Duodenal mucosa (tissue), 2 donors: Measurements from ENCODE around the gene FOXO3.

Experiments
- H3K27ac ChIP-seq: one replicate; pipeline ENCODE4 v1.7.0; 2013; ENCODE audit warnings: low read depth, low read length
- H3K27me3 ChIP-seq, 2 donors: one replicate each; pipeline ENCODE4 v1.7.0; 2013; ENCODE audit warnings: low read length in 2 of 2, control low read depth in 1 of 2; ENCODE audit not compliant: insufficient read depth in 2 of 2, control insufficient read depth in 1 of 2
- H3K36me3 ChIP-seq, 2 donors: one replicate each; pipeline ENCODE4 v1.7.0; 2013; ENCODE audit warnings: low read length in 2 of 2, control low read depth in 1 of 2; ENCODE audit not compliant: insufficient read depth in 2 of 2, control insufficient read depth in 1 of 2
- H3K4me1 ChIP-seq, 2 donors: one replicate each; pipeline ENCODE4 v1.7.0; 2013; ENCODE audit warnings: low read length in 2 of 2, control low read depth in 1 of 2; ENCODE audit not compliant: insufficient read depth in 2 of 2, control insufficient read depth in 1 of 2
- H3K4me3 ChIP-seq, 2 donors: one replicate each; pipeline ENCODE4 v1.7.0; 2013; ENCODE audit warnings: low read length in 2 of 2, low read depth in 1 of 2
- H3K9ac ChIP-seq, 2 donors: one replicate each; pipeline ENCODE4 v1.7.0; 2013; ENCODE audit warnings: low read length in 2 of 2, low read depth in 1 of 2
- H3K9me3 ChIP-seq, 2 donors: one replicate each; pipeline ENCODE4 v1.7.0; 2013; ENCODE audit warnings: low read length in 2 of 2, control low read depth in 1 of 2; ENCODE audit not compliant: control insufficient read depth in 1 of 2

Gene FOXO3

DNA sequence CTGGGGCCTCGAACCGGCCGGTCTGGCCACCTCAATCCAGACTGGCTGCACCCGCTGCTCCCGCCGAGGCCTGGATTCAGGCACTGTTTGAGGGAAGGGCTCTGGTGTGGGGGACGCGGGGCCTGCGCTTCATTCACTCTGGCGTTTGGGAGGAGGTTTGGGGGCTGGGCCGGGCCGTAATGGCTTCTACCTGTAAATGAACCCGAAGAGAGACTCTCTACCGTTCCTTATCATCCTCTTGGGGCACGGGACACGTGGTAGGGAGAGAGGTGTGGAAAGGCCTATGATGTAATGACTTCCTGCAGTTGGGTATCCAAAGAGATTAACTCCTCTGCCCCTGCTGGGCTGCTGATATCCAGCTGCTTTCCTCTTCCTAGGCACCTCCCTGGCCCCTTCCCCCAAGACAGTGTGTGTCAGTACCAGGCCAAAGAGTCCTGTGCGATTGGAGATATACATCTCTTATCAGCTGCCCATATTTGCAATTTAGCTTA, 1.8 kb downstream of the FOXO3 start:
- Histone ChIP-seq H3K27ac (peak overlapping the region; percentile 66), H3K4me1 (peaks cover 39 to 43% of the 10 kb centered on the region in 2 donors), H3K9me3 (no peaks in the 10 kb centered on the region), H3K27me3 (no peaks in the 10 kb centered on the region), H3K4me3 (peak overlapping the region; percentile 85 to 91), H3K36me3 (peaks cover 4 to 9% of the 10 kb centered on the region in 2 donors), H3K9ac (peak overlapping the region; percentile 85 to 90)

DNA sequence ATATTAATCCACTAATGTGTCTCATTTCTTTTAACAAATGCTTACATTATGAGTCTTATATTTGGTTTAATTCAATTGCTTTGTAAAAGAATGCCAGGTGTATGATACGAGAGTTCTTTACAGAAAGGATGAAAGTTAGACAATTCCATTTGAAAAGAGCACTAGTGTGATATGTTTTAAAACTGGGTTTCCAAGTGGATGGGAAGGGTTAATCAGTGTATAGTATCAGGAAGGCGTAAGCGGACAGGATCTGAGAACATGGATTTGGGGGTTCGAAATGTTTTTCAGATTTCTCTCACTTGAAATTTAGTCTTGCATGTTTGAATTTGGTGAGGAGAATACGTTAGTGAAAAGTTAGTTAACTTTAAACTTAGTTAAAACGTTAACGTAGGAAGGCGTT, 2.6 kb downstream of the FOXO3 start:
- H3K4me3 ChIP-seq = peak overlapping the region; percentile 85 to 91
- H3K9me3 ChIP-seq = no peaks in the 10 kb centered on the region
- no peaks in the 10 kb centered on the region for H3K27me3 ChIP-seq
- peak overlapping the region in 1 of 2 donors; percentile 85 for H3K9ac ChIP-seq
- peaks cover 5 to 9% of the 10 kb centered on the region in 2 donors for H3K36me3 ChIP-seq
- peak overlapping the region; percentile 37 for H3K27ac ChIP-seq
- H3K4me1 ChIP-seq = peaks cover 39 to 43% of the 10 kb centered on the region in 2 donors

DNA sequence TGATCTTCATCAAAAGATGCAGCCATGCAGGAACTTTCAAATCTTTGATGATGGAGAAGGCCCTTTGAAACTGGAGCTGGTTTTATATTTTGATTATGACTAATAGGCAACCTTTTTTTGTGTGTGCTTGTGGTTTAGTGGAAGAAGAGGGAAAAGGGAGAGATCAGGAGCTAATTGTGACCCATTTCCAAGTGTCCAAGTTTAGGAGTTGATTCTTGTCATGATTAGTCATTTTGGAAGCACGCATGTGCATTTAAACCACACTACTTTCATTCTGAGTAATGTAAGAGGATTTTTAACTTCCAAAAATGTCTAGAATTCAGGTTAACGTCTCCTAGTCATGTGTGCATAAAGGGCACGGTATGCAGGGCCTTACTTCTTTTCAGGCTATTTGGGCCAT, 3.5 kb downstream of the FOXO3 start:
- H3K9ac ChIP-seq = peak overlapping the region; percentile 13 to 21

DNA sequence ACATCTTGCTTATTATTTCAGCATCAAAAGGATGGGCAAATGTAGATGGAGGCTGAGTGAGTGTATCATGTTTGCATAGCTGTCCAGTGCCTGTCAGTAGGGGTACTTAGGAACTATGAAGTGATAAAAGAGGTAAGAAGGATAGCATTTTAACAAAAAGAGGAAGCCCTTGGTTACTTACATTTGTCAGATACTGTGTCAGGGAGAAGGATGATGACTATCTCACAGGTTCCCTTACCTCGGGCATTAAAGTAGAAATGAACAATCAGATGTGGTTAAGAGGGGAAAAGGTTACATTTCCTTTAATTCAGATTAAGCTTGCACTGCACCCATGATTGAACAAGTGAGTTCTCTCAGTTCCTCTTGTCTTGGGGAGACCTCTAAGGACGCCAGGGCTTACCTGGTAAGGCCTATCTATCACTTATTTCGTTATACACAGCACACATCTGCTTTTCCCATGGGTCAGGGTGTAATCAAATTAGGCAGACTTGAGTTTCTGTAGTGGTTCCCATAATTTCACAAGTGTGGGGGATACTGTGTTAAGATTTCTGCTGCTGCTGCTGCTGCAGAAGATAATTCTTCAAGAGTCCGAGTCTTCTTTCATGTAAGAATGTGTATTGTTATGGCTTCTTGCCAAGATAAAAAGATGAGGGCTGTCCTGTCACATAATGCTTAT, 4.5 kb downstream of the FOXO3 start:
- peak overlapping the region in 1 of 2 donors; percentile 28 for H3K9ac ChIP-seq
- H3K4me1 ChIP-seq = peaks cover 39 to 43% of the 10 kb centered on the region in 2 donors
- peaks cover 19 to 21% of the 10 kb centered on the region in 2 donors for H3K36me3 ChIP-seq
- H3K27ac ChIP-seq = peak overlapping the region; percentile 52
- H3K4me3 ChIP-seq = peak overlapping the region; percentile 0 to 53
- H3K27me3 ChIP-seq = no peaks in the 10 kb centered on the region
- no peaks in the 10 kb centered on the region for H3K9me3 ChIP-seq

More for the DNA sequence above, 3.5 kb downstream of the FOXO3 start:
- peaks cover 11 to 15% of the 10 kb centered on the region in 2 donors for H3K36me3 ChIP-seq
- H3K4me3 ChIP-seq = peak overlapping the region; percentile 33 to 38
- H3K27me3 ChIP-seq = no peaks in the 10 kb centered on the region
- no peaks in the 10 kb centered on the region for H3K9me3 ChIP-seq
- peaks cover 39 to 43% of the 10 kb centered on the region in 2 donors for H3K4me1 ChIP-seq
- no peak overlapping the region for H3K27ac ChIP-seq

DNA sequence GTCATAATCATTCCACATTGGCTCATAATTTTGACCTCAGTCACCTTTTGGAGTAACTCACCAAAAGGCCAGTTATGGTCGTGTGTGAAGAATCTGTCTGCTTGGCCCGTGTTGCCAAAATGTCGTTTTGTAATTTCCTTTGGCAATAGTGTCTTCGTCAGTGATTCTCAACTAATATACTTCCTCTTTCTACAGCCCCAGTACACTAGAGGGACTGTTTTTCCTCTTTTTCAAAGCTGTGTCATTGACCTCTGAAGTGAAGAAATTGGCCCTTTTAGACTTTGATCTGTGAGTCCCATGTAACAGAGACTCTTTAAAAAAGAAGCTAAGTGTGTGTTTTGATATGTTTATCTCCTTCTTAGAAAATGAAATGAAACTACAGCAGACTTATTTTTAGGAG, 5.2 kb downstream of the FOXO3 start:
- Histone ChIP-seq H3K9ac (no peak overlapping the region), H3K9me3 (no peaks in the 10 kb centered on the region), H3K4me1 (peaks cover 39 to 43% of the 10 kb centered on the region in 2 donors), H3K36me3 (peaks cover 21 to 26% of the 10 kb centered on the region in 2 donors), H3K27me3 (no peaks in the 10 kb centered on the region), H3K4me3 (peak overlapping the region in 1 of 2 donors; percentile 53), H3K27ac (peak overlapping the region; percentile 52)

DNA sequence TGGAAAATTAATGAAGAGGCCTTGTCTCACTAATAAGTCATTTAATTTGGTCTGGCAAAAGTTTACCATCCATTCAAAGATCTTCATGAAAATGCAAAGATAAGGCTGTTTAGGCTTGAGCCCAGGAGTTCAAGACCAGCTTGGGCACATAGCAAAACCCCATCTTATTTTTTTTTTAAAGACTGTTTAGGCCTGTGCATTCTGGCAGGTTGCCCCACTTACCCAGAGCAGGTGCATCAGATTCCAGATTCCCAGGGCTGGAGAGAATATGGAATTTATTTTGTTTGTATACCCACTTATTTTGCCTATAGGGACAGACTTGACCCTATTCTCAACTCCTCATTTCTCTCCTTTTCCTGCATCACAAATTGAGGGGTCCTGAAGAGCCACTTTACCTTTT, 5.7 kb downstream of the FOXO3 start:
- Histone ChIP-seq H3K27me3 (no peaks in the 10 kb centered on the region), H3K9ac (no peak overlapping the region), H3K4me1 (peaks cover 39 to 43% of the 10 kb centered on the region in 2 donors), H3K27ac (peak overlapping the region; percentile 5), H3K9me3 (no peaks in the 10 kb centered on the region), H3K36me3 (peaks cover 21 to 30% of the 10 kb centered on the region in 2 donors), H3K4me3 (peak overlapping the region in 1 of 2 donors; percentile 8)

DNA sequence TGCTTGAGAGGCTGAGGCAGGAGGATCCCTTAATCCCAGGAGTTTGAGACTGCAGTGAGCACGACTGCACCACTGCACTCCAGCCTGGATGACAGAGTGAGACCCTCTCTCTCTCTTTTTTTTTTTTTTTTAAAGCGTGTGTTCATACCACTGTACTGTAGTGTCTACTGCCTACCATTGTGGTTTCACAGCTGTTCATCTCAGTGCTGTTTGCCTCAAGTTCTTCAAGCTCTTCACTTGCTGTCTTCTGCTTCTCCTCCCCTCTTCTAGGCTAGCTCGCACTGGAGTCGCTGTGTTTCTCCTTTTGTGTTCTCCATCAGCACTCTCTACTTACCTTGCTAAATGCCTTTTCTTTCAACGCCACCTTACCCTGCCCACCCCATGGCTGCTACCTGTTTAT, 7.4 kb downstream of the FOXO3 start:
- no peak overlapping the region for H3K9ac ChIP-seq
- H3K36me3 ChIP-seq = peaks cover 27 to 39% of the 10 kb centered on the region in 2 donors
- H3K4me1 ChIP-seq = peaks cover 28 to 34% of the 10 kb centered on the region in 2 donors
- no peaks in the 10 kb centered on the region for H3K27me3 ChIP-seq
- no peaks in the 10 kb centered on the region for H3K9me3 ChIP-seq
- H3K27ac ChIP-seq = no peak overlapping the region
- no peak overlapping the region for H3K4me3 ChIP-seq

DNA sequence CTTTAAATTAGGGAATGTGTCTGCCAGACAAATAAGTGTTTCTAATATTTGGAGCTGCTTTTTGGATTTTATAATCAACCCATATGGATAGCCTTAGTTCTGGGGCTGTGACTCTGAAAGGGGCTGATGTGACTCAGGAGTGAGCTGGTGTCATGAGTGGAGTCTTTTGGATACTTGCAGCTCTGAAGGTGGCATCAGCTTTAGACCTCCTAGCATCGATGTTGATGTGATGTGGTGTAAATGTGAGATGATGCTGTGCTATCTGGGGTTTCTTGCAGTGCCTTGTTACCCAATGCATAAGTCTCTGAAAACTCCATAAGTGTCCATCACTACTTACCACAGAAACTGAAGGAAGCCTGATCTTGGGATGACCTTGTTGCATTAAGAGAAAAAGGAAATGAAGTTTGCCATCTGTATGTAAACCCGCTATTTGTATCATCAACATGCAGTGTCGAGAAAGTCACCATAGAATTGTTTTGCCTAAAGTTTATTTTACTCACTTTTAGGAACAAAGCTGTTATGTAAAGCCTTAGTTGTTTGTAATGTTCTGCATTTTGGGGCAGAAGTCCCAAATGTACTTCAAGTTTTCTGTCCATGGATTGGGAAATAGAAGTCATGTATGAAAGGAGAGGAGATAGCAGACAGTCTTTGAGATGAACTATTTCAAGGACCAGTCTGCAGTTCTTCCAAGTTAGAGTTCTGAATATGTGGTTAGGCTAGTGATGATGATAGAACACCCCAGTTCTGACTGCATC, 8.0 kb downstream of the FOXO3 start:
- Histone ChIP-seq H3K9me3 (no peaks in the 10 kb centered on the region), H3K9ac (no peak overlapping the region), H3K36me3 (peaks cover 27 to 39% of the 10 kb centered on the region in 2 donors), H3K4me3 (no peak overlapping the region), H3K4me1 (peaks cover 23 to 34% of the 10 kb centered on the region in 2 donors), H3K27me3 (no peaks in the 10 kb centered on the region), H3K27ac (no peak overlapping the region)

DNA sequence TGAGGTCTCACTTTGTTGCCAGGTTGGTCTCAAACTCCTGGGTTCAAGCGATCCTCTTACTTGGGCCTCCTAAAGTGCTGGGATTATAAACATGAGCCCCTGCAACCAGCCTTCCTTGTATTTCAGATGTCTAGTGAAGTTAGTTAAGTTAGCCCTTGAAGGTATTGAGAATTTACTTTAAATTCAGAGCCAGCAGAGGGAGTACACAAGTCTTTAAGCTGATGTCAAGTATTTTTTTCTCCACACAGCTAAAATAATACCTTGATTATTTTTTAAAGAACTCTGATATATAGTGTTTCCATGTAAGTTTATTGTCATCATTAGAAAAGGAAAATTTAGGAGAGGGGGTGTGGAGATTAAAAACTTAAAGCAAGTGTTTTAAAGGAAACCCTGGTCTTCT, 9.8 kb downstream of the FOXO3 start:
- H3K4me3 ChIP-seq = no peak overlapping the region
- H3K36me3 ChIP-seq = peaks cover 27 to 39% of the 10 kb centered on the region in 2 donors
- no peak overlapping the region for H3K27ac ChIP-seq
- no peaks in the 10 kb centered on the region for H3K27me3 ChIP-seq
- no peaks in the 10 kb centered on the region for H3K9me3 ChIP-seq
- peaks cover 14 to 30% of the 10 kb centered on the region in 2 donors for H3K4me1 ChIP-seq
- no peak overlapping the region for H3K9ac ChIP-seq
